Hypothalamus (tissue), 51 donors: ENCODE results near the gene OR4C5.
"Not testable (repeated sequence)": the region's sequence is repeated elsewhere in the genome, so short reads cannot be mapped to it uniquely, and the experiment has no call there.

Experiments used
- DNase-seq, 51 donors: peaks; one replicate each; lab custom pipeline; 2025; lab: John Stamatoyannopoulos, UW

The OR4C5 gene

GRCh38 chr11:48366365-48366764 lies at the start of gene OR4C5:
OR4C5 (minus strand) TSS chr11:48366465; CDS start chr11:48366465, 0 bp downstream.
- no peak for DNase-seq

- no peak for DNase-seq
Measured at GRCh38 chr11:48384670-48385069, 18.4 kb upstream of the OR4C5 start.

GRCh38 chr11:48384151-48384550 lies 17.9 kb upstream of the OR4C5 start:
- DNase-seq = not testable (repeated sequence)

GRCh38 chr11:48361289-48361688 lies 5.0 kb downstream of the OR4C5 start:
- DNase-seq = not testable (repeated sequence)

GRCh38 chr11:48354677-48355076 lies 11.6 kb downstream of the OR4C5 start:
- no peak for DNase-seq

- DNase-seq = no peak
Measured at GRCh38 chr11:48354013-48354412, 12.3 kb downstream of the OR4C5 start.

GRCh38 chr11:48346286-48346685 lies 20.0 kb downstream of the OR4C5 start:
- DNase-seq = not testable (repeated sequence)

- DNase-seq = not testable (repeated sequence)
Measured at GRCh38 chr11:48342505-48342904, 23.8 kb downstream of the OR4C5 start.

- no peak for DNase-seq
Measured at GRCh38 chr11:48341466-48341865, 24.8 kb downstream of the OR4C5 start.

GRCh38 chr11:48324620-48325019 lies 41.6 kb downstream of the OR4C5 start, which contains the start of gene OR4C3:
OR4C3 (plus strand) TSS chr11:48324920; CDS start chr11:48325022, 102 bp downstream.
- DNase-seq = not testable (repeated sequence)

GRCh38 chr11:48319813-48320212 lies 46.5 kb downstream of the OR4C5 start:
- DNase-seq = not testable (repeated sequence)
